Endothelial cell of umbilical vein (primary cell): ENCODE results near the gene ZDHHC14.

Experiments
- CTCF ChIP-seq, 2 donors: IDR thresholded peaks; 1 replicate in 1 of 2; 2 replicates in 1 of 2; pipeline ENCODE4 v1.5.1; 2011; ENCODE audit warnings: low read length in 2 of 2, mild to moderate bottlenecking in 2 of 2, moderate library complexity in 2 of 2, control low read depth in 1 of 2, inconsistent platforms in 1 of 2, low read depth in 1 of 2; ENCODE audit not compliant: insufficient read depth in 1 of 2; ENCODE audit errors: extremely low read depth in 1 of 2
- EZH2 ChIP-seq: IDR thresholded peaks from 2 replicates; pipeline ENCODE4 v1.6.1; 2012; ENCODE audit warnings: borderline replicate concordance, low read depth, mild to moderate bottlenecking, moderate library complexity, low read length, inconsistent platforms; ENCODE audit not compliant: severe bottlenecking
- FOS ChIP-seq: IDR thresholded peaks from 2 replicates; pipeline ENCODE4 v1.6.1; 2011; ENCODE audit warnings: mild to moderate bottlenecking, low read length, moderate library complexity, borderline replicate concordance; ENCODE audit not compliant: insufficient read depth
- GATA2 ChIP-seq: IDR thresholded peaks from 2 replicates; pipeline ENCODE4 v1.7.0; 2011; ENCODE audit warnings: low read depth, mild to moderate bottlenecking, moderate library complexity, mixed read lengths, low read length; ENCODE audit not compliant: insufficient read length, insufficient read depth
- JUN ChIP-seq: IDR thresholded peaks from 2 replicates; pipeline ENCODE4 v1.6.1; 2011; ENCODE audit warnings: borderline replicate concordance, low read depth; ENCODE audit not compliant: insufficient read length, insufficient read depth
- MAX ChIP-seq: IDR thresholded peaks from 2 replicates; pipeline ENCODE4 v1.6.1; 2011; ENCODE audit not compliant: insufficient read depth, insufficient read length
- MYC ChIP-seq: IDR thresholded peaks from one replicate; pipeline ENCODE4 v1.6.1; 2011; ENCODE audit warnings: mild to moderate bottlenecking, low read depth, low read length
- POLR2A ChIP-seq: IDR thresholded peaks from 2 replicates; pipeline ENCODE4 v1.6.1; 2012; ENCODE audit warnings: low read depth, mild to moderate bottlenecking, control low read depth, low read length
- POLR2AphosphoS5 ChIP-seq: IDR thresholded peaks from 2 replicates; pipeline ENCODE4 v1.6.1; 2012; ENCODE audit warnings: low read depth, mild to moderate bottlenecking, control low read depth, low read length, moderate library complexity; ENCODE audit not compliant: insufficient read depth

- TF ChIP-seq POLR2A (no peak), CTCF (IDR thresholded peaks at IDR 0.05; ENCODE audit: extremely low read depth in 1 of 2, insufficient read depth in 1 of 2, low read depth in 1 of 2, low read length in 2 of 2) (no peak), MYC (no peak), POLR2AphosphoS5 (no peak), JUN (no peak), MAX (no peak), EZH2 (no peak), GATA2 (no peak), FOS (no peak)
These were observed 71.1 kb downstream of the ZDHHC14 start for GRCh38 chr6:157452096-157452495.
